A549 (cell line): ENCODE results near the gene CLDN5.

ENCODE experiments used
- CEBPB ChIP-seq, 2 experiments: fragments of >200 bp in 1 of 2; sonication (Bioruptor Twin) in 1 of 2; formaldehyde crosslinking in 1 of 2; IDR thresholded peaks; 2 replicates each; pipeline ENCODE4 v1.6.1; 2012 to 2016
- CHD2 ChIP-seq: fragments of 150-350 bp; IDR thresholded peaks from 2 replicates; pipeline ENCODE4 v1.6.1; 2014; ENCODE audit warnings: low read length; ENCODE audit not compliant: partially characterized antibody
- CTCF ChIP-seq: fragments of >200 bp; sonication (Bioruptor Twin); formaldehyde crosslinking; IDR thresholded peaks from 3 replicates; pipeline ENCODE4 v1.5.1; 2016
- KDM5A ChIP-seq: fragments of 200-600 bp; sonication (generic); IDR thresholded peaks from 2 replicates; pipeline ENCODE4 v1.6.1; 2016; ENCODE audit warnings: antibody characterized with exemption, mild to moderate bottlenecking
- MYC ChIP-seq: IDR thresholded peaks from 2 replicates; pipeline ENCODE4 v1.6.1; 2012; ENCODE audit warnings: mild to moderate bottlenecking, inconsistent platforms, low read length, improper control_type of control experiment, borderline replicate concordance
- NFE2L2 ChIP-seq: fragments of 150-350 bp; conservative IDR thresholded peaks from 2 replicates; pipeline ENCODE4 v1.6.1; 2014; ENCODE audit warnings: low read length
- POLR2A ChIP-seq: IDR thresholded peaks from 2 replicates; pipeline ENCODE4 v1.6.1; 2012; ENCODE audit warnings: mild to moderate bottlenecking, low read length
- RARB ChIP-seq: fragments of 250-450 bp; sonication (Bioruptor Pico); IDR thresholded peaks from 2 replicates; pipeline ENCODE4 v1.8.0; 2021; ENCODE audit warnings: mild to moderate bottlenecking, moderate library complexity
- RCOR1 ChIP-seq: fragments of 150-350 bp; IDR thresholded peaks from 2 replicates; pipeline ENCODE4 v1.6.1; 2014; ENCODE audit warnings: antibody characterized with exemption, low read length, low read depth
- TF ChIP-seq, protein P1 (sequence below): IDR thresholded peaks from 2 replicates; pipeline ENCODE4 v1.6.1; 2012

DNA sequence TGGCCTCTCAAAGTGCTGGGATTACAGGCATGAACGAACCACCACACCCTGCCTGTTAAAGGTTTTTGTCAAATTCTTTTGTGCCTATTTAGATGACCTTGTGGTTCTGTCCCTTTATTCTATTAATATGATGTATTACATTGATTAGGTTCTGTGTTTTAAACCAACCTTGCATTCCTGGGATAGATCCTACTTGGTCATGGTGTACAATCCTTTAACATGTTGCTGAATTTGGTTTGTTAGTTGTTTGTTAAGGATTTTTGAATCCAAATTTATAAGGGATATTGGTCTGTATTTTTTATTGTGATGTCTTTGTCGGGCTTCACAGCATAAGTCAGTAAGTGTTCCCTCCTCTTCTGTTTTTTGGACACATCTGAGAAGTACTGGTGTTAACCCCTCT is 29.0 kb upstream of the CLDN5 start:
- no peak for TF ChIP-seq RCOR1
- no peak for TF ChIP-seq CHD2
- no peak for TF ChIP-seq NFE2L2
- TF ChIP-seq CTCF = no peak
- TF ChIP-seq, protein P1, sequence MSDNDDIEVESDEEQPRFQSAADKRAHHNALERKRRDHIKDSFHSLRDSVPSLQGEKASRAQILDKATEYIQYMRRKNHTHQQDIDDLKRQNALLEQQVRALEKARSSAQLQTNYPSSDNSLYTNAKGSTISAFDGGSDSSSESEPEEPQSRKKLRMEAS = no peak
- no peak for TF ChIP-seq POLR2A
- TF ChIP-seq CEBPB (IDR thresholded peaks at IDR 0.05) = no peak
- TF ChIP-seq MYC = no peak
- no peak for TF ChIP-seq RARB
- TF ChIP-seq KDM5A = no peak
